SK-N-DZ (cell line): Measurements from ENCODE around the gene GSTP1.

Source experiments
- DNase-seq: peaks from one replicate; pipeline ENCODE4 v3.0.0-alpha.2; 2015; ENCODE audit warnings: low spot score
- small RNA-seq, 2 experiments: library from RNA; depleted of rRNA; stranded (forward); fragments of <200 nt; gene quantifications; one replicate each; pipeline ENCODE3, GENCODE V24; 2014

The GSTP1 gene

DNA sequence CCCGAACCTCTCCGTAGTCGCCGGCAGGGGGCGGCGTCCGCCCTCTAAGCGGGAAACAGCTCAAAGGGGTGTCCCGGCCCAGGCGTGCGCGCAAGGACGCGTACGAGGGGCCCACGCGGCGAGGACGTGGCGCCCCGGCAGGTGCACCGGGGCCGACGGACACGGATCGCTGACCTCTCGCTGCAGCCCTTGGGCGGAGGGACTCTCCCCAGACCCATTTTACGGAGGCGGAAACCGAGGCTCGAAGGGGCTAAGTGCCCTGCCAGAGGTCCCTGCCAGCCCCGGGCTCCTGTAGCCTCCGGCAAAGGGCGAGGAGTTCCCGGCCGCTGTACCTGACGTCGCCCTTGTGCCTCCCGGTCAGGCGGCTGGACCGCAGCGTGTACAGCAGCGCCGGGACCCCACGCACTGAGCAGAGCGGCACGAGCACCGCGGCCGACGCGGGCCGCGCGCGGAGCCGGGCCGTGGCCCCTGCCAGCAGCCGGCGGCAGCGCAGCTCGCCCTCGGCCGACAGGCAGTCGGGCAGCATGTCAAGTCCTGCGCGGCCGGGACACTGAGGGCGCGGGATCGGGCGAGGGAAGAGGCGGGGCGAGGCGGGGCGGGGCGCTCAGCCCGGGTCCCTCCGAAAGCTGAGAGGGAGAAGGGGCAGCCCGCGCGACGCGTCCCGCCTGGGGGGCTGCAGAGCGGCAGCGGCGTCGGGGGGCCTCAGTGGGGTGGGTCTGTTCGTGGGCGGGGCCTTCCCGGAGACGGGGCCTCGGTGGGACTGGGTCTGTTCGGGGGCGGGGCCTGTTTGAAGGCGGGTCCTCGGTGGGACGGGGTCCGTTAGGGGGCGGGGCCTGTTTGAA is 46.0 kb downstream of the GSTP1 start, which contains the start of gene NUDT8:
Gene NUDT8, minus strand, starts transcription at position 552 of the 842 bp plus-strand sequence. Its CDS starts 26 bp downstream, at position 526.
- peak; percentile 75 for DNase-seq

DNA sequence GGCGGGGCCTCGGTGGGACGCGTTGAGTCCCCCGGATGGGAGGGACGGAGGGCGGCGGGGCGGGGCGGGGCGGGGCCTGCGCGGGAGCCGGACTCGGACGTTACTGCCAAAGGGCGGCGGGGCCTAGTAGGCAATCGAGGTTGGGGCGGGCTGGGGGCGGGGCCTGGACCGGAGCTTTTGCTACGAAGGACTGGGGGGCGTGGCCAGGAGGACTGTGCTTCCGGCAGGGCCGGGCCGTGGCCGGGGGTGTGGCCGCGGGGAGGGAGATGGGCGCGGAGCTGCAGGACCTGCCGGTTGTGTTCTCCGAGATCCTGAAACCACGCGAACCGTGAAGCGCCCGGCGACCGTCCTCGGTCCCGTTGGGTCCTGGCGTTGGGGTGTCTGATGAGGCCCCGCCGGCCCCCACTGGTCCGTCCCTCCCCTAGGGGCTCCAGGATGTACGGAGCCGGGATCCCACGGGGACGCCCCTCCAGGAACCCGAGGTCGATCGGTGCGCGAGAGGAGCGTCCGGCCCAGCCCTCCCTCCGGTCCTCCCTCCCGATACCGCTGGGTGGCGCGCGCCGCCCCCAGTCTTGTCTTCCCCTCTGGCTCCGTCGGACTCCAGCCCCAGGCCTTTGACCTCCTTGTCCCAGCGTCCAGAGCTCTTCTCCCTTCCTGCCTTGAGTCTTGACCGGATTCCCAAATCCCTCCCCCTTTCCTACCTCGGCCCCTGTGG is 46.8 kb downstream of the GSTP1 start:
- peak; percentile 93 for DNase-seq

DNA sequence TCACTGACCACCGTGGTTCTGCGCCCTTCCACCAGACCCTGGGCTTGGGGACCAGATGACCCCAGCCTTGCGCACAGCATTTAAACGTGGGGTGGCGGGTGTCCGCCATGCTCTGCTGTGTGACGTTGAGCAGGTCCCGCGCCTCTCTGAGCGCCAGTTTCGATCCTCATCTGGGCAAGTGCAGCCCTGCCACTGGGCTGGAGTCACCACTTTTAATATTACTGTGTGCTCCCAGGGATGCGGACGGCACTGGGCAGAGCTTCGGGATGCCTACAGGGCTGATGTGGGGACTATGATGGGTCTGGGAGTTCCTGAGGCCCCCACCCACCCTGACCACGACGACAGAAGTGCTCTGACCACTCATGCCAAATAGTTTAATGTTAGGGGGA is 47.3 kb downstream of the GSTP1 start:
- no peak for DNase-seq

DNA sequence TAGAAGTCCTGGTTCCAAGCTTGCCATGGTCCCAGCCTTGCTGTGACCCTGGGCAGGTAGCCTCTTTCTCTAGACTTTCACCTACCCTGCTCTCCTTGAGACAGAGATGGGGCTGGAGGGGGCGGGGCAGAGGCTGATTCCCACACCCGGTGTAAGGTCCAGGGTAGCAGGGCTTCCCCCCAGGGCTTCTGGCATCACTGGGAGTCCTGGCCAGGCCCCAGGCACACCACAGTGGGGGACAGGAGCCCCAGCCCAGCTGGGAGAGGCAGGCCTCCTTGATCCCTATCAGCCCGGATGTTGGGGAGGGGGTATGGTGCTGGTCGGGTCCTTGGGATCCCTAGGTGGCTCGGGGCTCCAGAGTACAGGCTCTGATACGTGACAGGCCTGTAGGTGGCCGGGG is 47.8 kb downstream of the GSTP1 start:
- no peak for DNase-seq

DNA sequence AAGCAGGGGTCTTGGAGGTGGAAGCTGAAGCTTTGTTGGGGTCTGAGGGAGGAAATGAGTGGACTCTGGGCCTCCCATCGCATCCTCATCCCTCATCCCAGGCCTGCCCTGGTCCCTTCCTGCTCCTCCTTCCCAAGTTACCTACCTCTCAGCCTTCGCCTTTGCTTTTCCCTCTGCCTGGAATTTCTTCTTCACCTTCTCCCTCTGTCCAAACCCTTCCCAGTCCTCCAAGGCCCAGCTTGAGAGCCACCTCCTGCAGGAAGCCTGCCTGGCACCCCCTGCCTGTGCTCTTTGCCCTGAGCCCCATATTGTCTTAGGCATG is 48.2 kb downstream of the GSTP1 start:
- DNase-seq: no peak

DNA sequence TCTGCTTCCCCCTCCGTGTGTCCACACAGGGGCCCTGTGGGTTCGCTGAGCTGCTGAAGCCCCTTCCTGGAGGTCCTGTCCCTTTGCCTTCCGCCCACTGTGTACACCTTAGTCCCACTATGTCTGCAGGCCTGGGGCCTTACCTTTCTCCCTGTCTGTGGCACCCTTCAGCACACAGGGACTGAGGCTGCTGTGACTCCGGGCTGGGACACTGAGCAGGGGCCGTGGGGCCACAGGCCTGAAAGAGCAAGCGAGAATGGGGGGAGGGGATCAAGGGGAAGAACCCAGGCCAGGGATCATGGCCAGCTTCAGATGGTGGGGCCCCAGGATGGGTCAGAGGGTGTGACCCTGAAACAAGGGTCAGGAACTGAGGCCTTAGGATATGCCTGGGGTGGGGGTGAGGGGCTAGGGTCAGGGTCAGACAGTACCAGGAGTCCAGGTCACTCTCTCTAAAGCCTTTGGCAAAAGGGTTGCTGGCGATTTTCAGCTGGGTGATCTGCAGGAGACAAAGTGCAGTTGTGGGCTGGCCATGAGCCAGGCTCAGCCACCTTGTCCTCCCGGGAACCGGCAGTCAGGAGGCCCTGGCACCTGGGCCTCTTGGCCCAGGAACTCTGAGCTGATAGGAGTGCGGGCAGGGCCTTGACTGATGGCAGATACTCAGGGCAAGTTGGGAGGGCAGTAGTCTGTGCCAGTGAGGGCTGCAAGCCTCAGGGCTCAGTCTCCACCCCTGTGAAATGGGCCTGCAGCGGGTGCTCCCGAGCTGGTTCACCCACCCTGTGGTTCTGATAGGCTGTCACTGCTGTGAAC is 48.8 kb downstream of the GSTP1 start:
- no peak for DNase-seq

DNA sequence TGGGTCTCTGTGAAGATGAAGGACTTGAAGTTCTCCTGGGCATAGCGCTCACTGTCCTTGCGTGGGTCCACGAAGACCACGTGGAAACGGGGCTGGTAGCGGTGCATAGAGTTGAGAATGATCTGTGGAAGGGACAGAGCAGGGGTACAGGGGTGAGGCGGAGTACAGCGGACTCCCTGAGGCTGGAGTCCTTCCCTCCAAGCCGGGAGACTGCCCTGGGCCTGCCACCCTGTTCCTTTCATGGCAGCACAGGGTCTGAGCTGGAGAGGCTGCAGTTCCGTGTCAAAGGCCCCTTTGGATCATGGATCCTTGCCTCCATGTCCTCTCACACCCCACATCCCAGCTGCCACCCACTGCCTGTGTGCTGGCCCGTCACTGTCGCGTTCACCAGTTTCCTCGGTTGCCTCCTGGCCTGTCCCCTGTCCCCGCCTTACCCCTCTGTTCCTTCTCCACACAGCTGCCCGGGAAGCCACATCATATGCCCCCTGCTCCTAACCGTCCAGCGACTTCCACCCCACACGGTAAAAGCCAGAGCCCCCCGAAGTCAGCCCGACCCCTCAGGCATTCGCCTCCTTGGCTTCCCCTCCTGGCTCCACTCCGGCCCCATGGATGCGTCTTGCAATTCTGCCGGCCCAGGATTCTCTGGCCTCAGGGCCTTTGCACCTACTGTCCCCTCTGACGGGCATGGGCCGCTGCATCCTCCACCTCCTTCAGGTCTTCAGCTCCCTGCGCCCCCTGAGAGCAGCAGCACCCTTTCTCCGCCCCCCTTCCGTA is 49.6 kb downstream of the GSTP1 start:
- DNase-seq: no peak

DNA sequence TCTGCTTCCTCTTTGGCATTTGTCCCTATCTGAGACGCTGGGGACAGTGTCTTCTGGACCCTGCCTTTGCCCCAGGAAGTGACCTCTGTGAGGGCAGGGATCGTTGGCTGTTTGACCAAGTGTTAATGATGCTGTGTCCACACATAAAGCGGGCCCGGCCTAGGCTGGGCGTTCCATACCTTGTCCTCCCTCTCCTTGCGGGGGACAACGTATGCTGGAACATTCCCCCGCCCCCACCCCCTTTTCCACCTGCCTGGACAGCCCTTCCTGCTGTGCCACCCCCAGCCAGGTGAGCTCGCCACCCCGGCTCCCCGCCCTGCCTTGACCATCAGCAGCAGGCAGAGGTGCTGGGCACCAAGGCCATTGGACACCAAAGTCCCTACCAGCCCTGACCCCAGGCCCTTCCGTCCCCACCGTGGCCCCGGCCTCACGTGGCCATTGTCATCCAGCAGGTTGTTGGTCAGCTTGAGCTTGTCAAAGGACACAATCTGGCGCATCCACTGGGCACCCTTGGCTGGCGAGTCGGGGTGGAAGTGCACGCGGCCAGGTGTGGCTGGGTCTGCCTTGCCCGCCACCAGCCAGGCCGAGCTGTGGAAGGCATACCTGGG is 50.2 kb downstream of the GSTP1 start:
- DNase-seq: no peak

DNA sequence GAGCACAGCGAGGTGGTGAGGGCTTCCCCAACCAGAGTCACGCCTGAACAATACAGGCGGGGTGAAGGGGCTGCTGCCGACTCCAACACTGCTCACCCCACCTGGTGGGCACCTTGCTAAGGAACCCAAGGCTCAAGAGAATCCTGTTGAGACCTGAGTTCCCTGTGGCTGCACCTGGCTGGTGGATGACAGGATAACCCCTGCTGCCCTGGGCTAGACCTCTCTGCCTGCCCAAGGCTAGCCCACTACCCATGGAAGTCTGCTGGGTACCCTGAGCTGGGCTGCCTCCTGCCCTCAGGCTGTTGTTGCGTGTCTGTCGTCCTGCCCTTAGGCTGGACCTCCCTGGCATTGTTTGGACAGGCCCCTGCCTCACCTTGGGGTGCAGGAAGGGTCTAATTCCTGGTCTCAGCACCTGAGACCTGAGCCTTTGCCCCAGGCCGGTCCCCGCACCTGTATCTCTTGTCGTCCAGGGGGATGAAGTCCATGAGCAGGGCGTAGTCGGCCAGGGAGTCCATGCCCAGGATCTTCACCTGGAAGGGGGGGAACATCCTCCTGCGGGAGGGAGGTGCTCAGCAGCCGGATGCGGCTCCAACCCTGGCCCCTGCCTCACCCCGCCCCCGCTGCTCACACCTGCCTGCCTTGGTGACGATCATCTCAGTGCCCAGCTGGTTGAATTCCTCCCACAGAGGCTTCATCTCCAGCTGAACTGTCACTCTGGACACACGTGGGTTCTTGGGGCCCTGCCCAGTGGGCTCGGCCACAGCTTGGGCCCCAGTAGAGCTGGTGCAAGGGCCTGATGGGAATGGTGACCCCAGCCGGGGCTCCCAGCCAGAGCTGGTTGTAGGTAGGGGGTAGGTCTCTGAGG is 51.0 kb downstream of the GSTP1 start:
- DNase-seq: no peak

DNA sequence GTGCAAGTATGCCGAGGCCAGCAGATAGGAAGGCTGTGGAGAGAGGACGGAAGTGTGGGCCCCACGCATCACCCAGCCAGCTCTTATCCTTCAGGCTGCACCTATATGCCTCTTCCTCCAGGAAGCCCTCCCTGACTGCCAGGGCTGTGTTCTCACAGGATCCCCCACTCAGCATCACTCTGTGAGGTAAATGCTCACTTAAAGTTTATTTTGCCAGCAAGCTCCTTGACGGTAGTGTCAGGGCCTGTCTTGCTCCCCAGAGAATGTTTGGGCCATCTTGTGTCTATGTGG is 51.6 kb downstream of the GSTP1 start:
- DNase-seq: no peak

Small RNA genes within 50 kb of the gene (small RNA-seq; reads per million reads assigned to genes)
- gene AP003385.3: 0 reads per million in 2 experiments
